Measurements from ENCODE around the gene DNAJC27. TPM values are rescaled to one million over a fixed set of nuclear protein-coding genes. Genes with fewer than 3 reads are reported as not detected.

Gene DNAJC27
- total and polyA plus RNA-seq, 3 donors from 2014 or later, result 33.3 to 59.7 (median 36.7) TPM

DNA sequence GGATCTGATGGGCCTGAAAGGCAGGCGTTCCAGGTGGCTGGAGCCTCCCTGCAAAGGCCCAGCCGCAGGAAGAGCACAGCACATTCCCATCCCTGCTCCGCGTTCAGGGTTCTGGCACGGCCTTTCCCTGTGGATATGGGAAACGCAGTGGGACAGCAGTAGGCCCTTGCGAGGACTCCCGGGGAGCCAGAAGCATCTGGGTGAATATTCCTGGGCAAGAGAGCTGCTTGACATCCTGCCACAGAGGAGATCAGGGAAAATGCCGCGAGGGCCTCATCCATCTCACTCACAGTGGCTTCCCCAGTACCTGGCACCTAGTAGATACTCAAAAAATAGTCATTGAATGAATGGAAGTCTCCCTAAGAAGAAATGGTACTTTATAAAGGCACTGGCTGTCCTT, 48.6 kb downstream of the DNAJC27 start:
- H3K4me3 ChIP-seq, result no peak overlapping the region
- no peak for TF ChIP-seq POLR2A (IDR thresholded peaks at IDR 0.05)
- TF ChIP-seq, protein P1, sequence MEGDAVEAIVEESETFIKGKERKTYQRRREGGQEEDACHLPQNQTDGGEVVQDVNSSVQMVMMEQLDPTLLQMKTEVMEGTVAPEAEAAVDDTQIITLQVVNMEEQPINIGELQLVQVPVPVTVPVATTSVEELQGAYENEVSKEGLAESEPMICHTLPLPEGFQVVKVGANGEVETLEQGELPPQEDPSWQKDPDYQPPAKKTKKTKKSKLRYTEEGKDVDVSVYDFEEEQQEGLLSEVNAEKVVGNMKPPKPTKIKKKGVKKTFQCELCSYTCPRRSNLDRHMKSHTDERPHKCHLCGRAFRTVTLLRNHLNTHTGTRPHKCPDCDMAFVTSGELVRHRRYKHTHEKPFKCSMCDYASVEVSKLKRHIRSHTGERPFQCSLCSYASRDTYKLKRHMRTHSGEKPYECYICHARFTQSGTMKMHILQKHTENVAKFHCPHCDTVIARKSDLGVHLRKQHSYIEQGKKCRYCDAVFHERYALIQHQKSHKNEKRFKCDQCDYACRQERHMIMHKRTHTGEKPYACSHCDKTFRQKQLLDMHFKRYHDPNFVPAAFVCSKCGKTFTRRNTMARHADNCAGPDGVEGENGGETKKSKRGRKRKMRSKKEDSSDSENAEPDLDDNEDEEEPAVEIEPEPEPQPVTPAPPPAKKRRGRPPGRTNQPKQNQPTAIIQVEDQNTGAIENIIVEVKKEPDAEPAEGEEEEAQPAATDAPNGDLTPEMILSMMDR (IDR thresholded peaks at IDR 0.05), result no peak
- no peak for DNase-seq
- intact Hi-C loops (cut with DNase I; ENCODE audit: low total_unique reads), result no loop called here
- H3K9me3 ChIP-seq, result no peaks in the 10 kb centered on the region
- H3K27ac ChIP-seq, result peak overlapping the region in 1 of 2 donors; percentile 44
- H3K36me3 ChIP-seq (ENCODE audit: low read depth, missing control alignments), result no peaks in the 10 kb centered on the region
- no peaks in the 10 kb centered on the region for H3K27me3 ChIP-seq
- WGBS, 2 donors, result 74 to 85% methylated on average over 9 to 10 of the region's 10 CpGs
- H3K4me1 ChIP-seq, result peaks cover 12% of the 10 kb centered on the region

DNA sequence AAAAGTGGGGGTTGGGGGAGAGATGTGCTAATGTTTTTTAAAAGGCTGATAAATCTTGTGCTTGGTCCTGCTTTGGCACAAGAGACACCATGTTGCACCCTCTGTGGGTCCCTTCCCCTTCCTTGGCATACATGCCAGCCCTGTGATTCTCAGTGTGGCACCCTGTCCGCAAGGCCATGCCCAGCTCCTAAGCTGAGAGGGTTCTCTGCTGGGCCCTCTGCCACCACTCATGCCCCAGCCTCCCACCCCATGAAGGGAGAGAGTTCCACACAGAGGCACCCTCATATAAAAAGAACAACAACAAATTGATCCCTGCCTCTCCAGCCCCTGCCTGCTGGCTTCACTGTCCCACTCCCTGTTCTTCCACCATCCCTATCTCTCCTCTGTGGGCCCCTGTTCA, 49.2 kb downstream of the DNAJC27 start:
- 94 to 100% methylated on average over 1 of the region's 1 CpG for WGBS, 2 donors
- peak overlapping the region in 1 of 2 donors; percentile 44 for H3K27ac ChIP-seq
- H3K27me3 ChIP-seq, result no peaks in the 10 kb centered on the region
- no peak for DNase-seq
- H3K9me3 ChIP-seq, result no peaks in the 10 kb centered on the region
- H3K4me1 ChIP-seq, result peaks cover 16% of the 10 kb centered on the region
- intact Hi-C loops (cut with DNase I; ENCODE audit: low total_unique reads), result no loop called here
- TF ChIP-seq, protein P1 (IDR thresholded peaks at IDR 0.05), result no peak
- no peak for TF ChIP-seq POLR2A (IDR thresholded peaks at IDR 0.05)
- H3K36me3 ChIP-seq (ENCODE audit: low read depth, missing control alignments), result no peaks in the 10 kb centered on the region
- H3K4me3 ChIP-seq, result no peak overlapping the region

DNA sequence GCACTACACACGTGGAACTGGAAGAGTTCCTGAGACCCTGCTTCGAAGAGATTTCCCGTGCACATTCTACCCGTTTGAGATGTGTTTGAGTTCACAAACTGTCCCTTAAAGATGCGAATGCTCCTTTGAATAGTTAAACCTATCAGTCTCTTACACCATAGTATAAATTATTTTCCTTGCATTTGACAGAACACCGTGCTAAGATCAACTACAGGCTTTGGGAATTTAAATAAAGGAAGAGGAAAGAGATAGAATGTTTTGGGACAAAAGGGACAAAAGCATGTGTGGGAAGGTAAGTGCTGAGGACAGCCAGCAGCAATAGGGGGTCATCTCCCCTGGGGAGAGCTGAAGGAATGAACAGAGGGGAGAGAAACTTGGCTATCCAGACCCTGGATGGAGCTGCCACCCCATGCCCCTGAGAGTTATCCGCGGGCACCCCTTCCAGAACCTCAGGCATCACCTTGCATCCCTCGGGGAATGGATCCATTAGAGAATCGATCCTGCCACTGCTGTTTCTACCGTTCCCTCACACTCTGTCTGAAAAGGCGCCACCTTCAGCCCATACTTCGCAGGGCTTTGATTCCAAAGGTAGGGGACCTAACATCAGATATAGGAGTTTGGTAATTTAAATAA, 50.8 kb downstream of the DNAJC27 start:
- no peak for DNase-seq
- Histone ChIP-seq H3K4me1 (peaks cover 8% of the 10 kb centered on the region), H3K27ac (peak overlapping the region; percentile 65 to 83), H3K36me3 (ENCODE audit: low read depth, missing control alignments) (no peaks in the 10 kb centered on the region), H3K27me3 (no peaks in the 10 kb centered on the region), H3K9me3 (no peaks in the 10 kb centered on the region), H3K4me3 (peak overlapping the region; percentile 60 to 66)
- WGBS, 2 donors, result 32 to 35% methylated on average over 13 of the region's 13 CpGs
- intact Hi-C loops (cut with DNase I; ENCODE audit: low total_unique reads), result no loop called here
- TF ChIP-seq, protein P1 (IDR thresholded peaks at IDR 0.05), result no peak
- no peak for TF ChIP-seq POLR2A (IDR thresholded peaks at IDR 0.05)

GRCh38 chr2:24920098-24920808, 51.5 kb downstream of the DNAJC27 start, which contains the start of gene ADCY3:
Gene ADCY3 (minus strand): TSS chr2:24920237. CDS start chr2:24918987, 1,250 bp downstream.
- WGBS, 2 donors, result 0% methylated on average over 3 to 55 of the region's 103 CpGs
- no peaks in the 10 kb centered on the region for H3K36me3 ChIP-seq (ENCODE audit: low read depth, missing control alignments)
- no peaks in the 10 kb centered on the region for H3K27me3 ChIP-seq
- H3K4me3 ChIP-seq, result peak within 1 kb of the TSS; percentile 60 to 66
- peak within 1 kb of the TSS; percentile 82 to 83 for H3K27ac ChIP-seq
- H3K9me3 ChIP-seq, result no peaks in the 10 kb centered on the region
- peaks cover 8% of the 10 kb centered on the region for H3K4me1 ChIP-seq
- intact Hi-C loops (cut with DNase I; ENCODE audit: low total_unique reads), result no loop called here
- peak; percentile 50 for DNase-seq
- no peak for TF ChIP-seq POLR2A (IDR thresholded peaks at IDR 0.05)
- TF ChIP-seq, protein P1 (IDR thresholded peaks at IDR 0.05), result no peak

Data from testis (tissue), 3 donors.